AG10803 (cell line): ENCODE results near the gene UTF1.

ENCODE experiments used
- DNase-seq: peaks from one replicate; pipeline ENCODE4 v3.0.0; 2010; ENCODE audit warnings: low read depth
- H3K4me3 ChIP-seq: 2 replicates; pipeline ENCODE4 v1.5.1; 2011; ENCODE audit warnings: mild to moderate bottlenecking, low read length, control low read depth
- TF ChIP-seq, protein P1 (sequence below): conservative IDR thresholded peaks from 2 replicates; pipeline ENCODE4 v1.5.1; 2011; ENCODE audit warnings: mild to moderate bottlenecking, low read length, control low read depth, inconsistent platforms

The UTF1 gene

DNA sequence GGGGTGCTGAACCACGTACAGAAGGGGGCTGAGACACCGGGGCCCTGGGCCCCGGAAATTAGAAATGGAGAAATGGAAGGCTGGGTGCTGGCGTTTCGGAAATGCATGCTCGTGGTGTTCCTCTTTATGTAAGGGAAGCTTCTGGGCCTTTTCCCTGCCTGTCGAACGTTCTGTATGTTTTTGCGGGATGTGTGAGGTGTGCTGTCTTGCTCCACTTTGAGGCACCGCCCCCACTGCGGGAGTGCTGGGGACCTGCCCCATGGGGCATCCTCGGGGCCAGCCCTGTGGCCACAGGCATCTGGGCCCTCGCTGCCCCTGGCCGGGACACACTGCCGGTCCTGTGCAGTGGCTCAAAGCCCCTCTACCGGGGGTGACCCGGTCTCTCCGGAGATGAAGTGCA, 5.9 kb downstream of the UTF1 start:
- no peak overlapping the region for H3K4me3 ChIP-seq
- TF ChIP-seq, protein P1, sequence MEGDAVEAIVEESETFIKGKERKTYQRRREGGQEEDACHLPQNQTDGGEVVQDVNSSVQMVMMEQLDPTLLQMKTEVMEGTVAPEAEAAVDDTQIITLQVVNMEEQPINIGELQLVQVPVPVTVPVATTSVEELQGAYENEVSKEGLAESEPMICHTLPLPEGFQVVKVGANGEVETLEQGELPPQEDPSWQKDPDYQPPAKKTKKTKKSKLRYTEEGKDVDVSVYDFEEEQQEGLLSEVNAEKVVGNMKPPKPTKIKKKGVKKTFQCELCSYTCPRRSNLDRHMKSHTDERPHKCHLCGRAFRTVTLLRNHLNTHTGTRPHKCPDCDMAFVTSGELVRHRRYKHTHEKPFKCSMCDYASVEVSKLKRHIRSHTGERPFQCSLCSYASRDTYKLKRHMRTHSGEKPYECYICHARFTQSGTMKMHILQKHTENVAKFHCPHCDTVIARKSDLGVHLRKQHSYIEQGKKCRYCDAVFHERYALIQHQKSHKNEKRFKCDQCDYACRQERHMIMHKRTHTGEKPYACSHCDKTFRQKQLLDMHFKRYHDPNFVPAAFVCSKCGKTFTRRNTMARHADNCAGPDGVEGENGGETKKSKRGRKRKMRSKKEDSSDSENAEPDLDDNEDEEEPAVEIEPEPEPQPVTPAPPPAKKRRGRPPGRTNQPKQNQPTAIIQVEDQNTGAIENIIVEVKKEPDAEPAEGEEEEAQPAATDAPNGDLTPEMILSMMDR: no peak
- no peak for DNase-seq

DNA sequence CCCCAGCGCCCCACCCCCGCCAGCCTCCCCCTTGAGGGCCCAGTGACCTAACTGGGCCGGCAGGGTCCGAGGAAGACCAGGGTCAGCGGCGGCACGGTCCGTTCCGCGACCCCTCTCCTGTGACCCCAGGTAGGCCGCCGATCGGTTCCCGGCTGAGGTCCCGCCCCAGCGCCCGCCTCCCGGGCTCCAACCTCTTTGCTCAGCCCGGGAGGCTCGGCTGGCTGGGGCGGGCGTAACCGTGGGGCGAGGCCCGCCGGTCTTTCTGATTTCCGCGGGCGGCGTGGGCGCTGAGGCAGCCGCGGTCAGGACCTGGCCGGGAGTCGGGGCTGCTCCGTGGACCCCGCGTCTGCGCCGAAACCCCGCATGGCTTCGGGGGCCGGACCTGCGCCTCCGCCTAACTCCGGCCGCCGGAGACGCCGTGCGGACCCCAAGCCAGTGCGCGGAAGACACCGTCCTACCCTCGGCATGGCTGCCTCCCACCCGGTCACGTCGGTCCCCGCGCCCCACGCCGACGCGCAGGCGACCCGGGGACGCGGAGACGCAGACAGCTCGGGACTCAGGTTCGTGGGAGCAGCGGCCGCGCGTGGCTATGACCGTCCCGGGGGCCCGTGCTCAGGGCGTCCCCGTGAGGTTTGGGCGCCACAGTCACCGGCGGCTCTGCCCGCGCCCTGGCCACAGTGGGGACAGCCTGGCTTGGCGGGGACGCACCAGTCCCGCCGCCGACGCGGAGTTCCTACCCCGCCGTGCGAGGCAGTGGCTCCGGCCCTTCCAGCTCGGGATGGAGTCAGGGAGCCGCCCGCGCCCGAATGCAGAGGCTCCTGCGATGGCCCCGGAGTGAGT, 6.6 kb downstream of the UTF1 start:
- TF ChIP-seq, protein P1: no peak
- H3K4me3 ChIP-seq: no peak overlapping the region
- no peak for DNase-seq

DNA sequence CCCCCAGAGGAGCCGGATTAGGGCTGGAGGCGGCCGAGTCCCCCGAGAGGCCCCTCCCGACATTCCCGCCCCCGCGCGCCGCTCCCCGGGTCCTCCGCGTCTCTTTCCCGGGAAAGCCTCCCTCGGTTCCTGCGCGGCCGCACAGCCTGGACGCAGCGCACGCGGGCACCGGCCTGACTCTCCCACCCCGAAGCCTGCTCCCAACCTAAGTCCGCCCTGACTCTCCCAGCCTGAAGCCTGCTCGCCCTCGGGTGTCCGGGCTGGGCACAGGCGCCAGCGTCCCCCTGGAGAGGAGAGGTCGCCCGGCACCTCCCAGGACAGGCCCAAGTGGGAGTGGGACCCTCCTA, 7.2 kb downstream of the UTF1 start:
- DNase-seq: no peak
- H3K4me3 ChIP-seq: no peak overlapping the region
- TF ChIP-seq, protein P1: no peak

DNA sequence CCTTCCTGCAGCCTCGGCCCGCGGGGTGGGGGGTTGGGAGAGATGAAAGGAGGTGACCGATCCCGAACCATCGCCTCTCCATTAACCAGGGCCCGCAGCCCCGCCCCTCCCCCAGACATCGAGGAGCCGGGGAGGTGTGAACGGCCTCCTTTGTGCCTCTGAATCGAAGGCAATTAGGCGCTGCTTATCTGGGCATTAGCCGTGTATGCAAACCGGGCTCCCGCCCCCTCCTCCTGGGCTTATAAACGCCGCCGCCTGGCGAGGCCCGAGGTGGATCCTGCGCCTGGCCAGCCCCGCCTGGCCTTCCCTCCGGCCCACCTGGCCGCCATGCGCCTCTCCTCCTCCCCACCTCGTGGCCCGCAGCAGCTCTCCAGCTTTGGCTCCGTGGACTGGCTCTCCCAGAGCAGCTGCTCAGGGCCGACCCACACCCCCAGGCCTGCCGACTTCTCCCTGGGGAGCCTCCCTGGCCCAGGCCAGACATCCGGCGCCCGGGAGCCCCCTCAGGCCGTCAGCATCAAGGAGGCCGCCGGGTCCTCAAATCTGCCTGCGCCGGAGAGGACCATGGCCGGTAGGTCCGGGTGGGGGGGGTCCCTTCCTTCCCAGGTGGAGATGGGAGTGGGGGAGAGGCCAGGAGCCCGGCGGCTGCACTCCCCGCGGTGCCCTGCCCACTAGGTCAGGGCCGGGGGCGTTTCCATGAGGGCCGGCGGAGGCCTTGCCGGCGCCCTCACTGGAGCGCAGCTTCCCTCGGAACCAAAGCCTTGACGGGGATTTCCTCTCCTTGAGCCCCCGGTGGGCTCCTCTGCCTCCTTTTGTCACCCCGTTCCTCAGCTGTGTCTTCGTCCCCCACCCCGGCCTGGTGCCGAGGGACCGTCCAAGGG, 7.8 kb downstream of the UTF1 start, which contains the start of gene VENTX:
Gene VENTX (plus strand): TSS at position 268 of the 878 bp plus-strand sequence. CDS start 60 bp downstream, at position 328.
- H3K4me3 ChIP-seq: no peak within 1 kb of the TSS
- TF ChIP-seq, protein P1: no peak
- no peak for DNase-seq

DNA sequence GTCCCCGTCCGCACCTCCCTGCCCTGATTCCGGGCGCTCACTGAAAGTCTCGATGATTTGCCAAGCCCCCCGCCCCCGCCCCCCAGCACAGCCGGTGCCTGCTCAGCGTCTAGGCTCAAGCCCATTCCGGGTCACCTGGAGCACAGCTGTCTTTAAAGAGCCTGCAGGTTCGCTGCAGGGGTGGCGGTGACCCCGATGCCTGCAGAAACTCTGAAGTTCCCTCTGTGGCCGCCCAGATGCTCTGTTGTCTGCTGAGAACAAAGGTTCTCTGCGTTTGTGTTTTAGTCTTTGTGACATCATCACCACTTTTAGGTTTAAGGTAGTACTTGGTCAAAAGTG, 8.4 kb downstream of the UTF1 start:
- DNase-seq: no peak
- no peak overlapping the region for H3K4me3 ChIP-seq
- TF ChIP-seq, protein P1: no peak

DNA sequence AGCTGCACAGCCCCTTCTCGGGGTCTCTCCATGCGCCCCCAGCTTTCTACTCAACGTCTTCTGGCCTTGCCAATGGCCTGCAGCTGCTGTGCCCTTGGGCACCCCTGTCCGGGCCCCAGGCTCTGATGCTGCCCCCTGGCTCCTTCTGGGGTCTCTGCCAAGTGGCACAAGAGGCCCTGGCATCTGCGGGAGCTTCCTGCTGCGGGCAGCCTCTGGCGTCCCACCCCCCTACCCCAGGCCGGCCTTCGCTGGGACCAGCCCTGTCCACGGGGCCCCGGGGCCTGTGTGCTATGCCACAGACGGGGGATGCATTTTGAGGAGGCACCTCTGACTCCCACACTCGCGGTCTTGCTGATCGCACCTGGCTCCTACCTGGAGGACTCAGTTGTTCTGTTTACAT, 10.0 kb downstream of the UTF1 start:
- H3K4me3 ChIP-seq: no peak overlapping the region
- no peak for DNase-seq
- TF ChIP-seq, protein P1: no peak
